Measurements from ENCODE around the gene CEP70.
"Not testable (repeated sequence)": the region's sequence is repeated elsewhere in the genome, so short reads cannot be mapped to it uniquely, and the experiment has no call there.

CEP70 gene

GRCh38 chr3:138550958-138551357 lies 43.1 kb downstream of the CEP70 start:
- not testable (repeated sequence) for H3K79me2 ChIP-seq (ENCODE audit: insufficient read depth, low read length); H3K27me3 ChIP-seq (ENCODE audit: insufficient read depth, low read length); H4K20me1 ChIP-seq (ENCODE audit: insufficient read depth, low read length); H3K27ac ChIP-seq (ENCODE audit: low read depth, low read length, poor library complexity, severe bottlenecking); H3K4me1 ChIP-seq (ENCODE audit: insufficient read depth, low read length, severe bottlenecking); H3K9me3 ChIP-seq (ENCODE audit: low read length); H3F3A ChIP-seq (ENCODE audit: insufficient read depth, low read length); H3K9me2 ChIP-seq (ENCODE audit: low read depth, low read length); H3K9ac ChIP-seq (ENCODE audit: low read length); H2AFZ ChIP-seq (ENCODE audit: low read length); H3K4me2 ChIP-seq (ENCODE audit: low read length); H3K4me3 ChIP-seq (ENCODE audit: low read depth, low read length, poor library complexity, severe bottlenecking)
- peaks cover 31% of the 10 kb centered on the region for H3K36me3 ChIP-seq (ENCODE audit: insufficient read depth, low read length)

DNA sequence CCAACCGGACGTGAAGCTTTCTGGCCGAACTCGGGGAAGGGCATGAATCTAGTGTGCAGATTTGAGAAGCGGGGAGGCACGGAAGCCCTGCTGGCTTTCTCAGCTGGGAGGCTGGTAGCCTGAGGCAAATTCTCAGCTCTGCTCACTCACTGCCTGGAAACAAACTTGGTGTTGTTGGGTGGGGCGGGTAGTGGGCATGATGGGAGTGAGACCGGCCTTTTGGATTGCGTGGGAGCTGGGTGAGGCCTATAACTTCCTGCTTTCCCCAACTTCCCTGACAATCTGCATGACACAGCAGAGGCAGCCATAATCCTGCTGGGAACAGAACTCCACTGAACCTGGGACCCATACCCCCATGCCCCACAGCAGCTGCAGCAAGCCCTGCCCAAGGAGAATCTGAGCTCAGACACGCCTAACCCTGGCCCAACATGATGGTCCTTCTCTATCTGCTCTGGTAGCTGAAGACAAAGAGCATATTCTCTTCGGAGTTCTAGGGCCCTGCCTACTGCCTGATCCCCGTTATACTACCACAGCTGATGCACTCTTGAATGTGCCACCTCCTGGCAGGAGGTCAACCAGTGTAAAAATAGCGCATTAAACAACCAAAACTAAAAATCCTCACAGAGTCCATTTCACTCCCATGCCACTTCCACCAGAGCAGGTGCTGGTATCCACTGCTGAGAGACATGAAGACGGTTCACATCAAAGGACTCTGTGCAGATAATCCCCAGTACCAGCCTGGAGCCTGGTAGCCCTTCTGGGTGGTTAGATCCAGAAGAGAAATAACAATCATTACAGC lies 44.7 kb downstream of the CEP70 start:
- peaks cover 6% of the 10 kb centered on the region; the same call in 1 of the 2 replicates for H3K9me3 ChIP-seq (ENCODE audit: low read length)
- no peaks in the 10 kb centered on the region for H3K9me2 ChIP-seq (ENCODE audit: low read depth, low read length)
- H3K36me3 ChIP-seq (ENCODE audit: insufficient read depth, low read length): peaks cover 32% of the 10 kb centered on the region
- H3K4me1 ChIP-seq (ENCODE audit: insufficient read depth, low read length, severe bottlenecking): no peaks in the 10 kb centered on the region
- H3K4me2 ChIP-seq (ENCODE audit: low read length): no peak overlapping the region
- no peaks in the 10 kb centered on the region for H3F3A ChIP-seq (ENCODE audit: insufficient read depth, low read length)
- no peaks in the 10 kb centered on the region for H4K20me1 ChIP-seq (ENCODE audit: insufficient read depth, low read length)
- no peak overlapping the region for H2AFZ ChIP-seq (ENCODE audit: low read length)
- H3K79me2 ChIP-seq (ENCODE audit: insufficient read depth, low read length): no peaks in the 10 kb centered on the region
- no peaks in the 10 kb centered on the region for H3K27me3 ChIP-seq (ENCODE audit: insufficient read depth, low read length)
- no peak overlapping the region for H3K4me3 ChIP-seq (ENCODE audit: low read depth, low read length, poor library complexity, severe bottlenecking)
- TF ChIP-seq EZH2 (IDR thresholded peaks at IDR 0.05; ENCODE audit: borderline replicate concordance, low read length) (no peak), CTCF (IDR thresholded peaks at IDR 0.05; ENCODE audit: low read length) (no peak)
- H3K27ac ChIP-seq (ENCODE audit: low read depth, low read length, poor library complexity, severe bottlenecking): no peak overlapping the region
- no peak overlapping the region for H3K9ac ChIP-seq (ENCODE audit: low read length)

DNA sequence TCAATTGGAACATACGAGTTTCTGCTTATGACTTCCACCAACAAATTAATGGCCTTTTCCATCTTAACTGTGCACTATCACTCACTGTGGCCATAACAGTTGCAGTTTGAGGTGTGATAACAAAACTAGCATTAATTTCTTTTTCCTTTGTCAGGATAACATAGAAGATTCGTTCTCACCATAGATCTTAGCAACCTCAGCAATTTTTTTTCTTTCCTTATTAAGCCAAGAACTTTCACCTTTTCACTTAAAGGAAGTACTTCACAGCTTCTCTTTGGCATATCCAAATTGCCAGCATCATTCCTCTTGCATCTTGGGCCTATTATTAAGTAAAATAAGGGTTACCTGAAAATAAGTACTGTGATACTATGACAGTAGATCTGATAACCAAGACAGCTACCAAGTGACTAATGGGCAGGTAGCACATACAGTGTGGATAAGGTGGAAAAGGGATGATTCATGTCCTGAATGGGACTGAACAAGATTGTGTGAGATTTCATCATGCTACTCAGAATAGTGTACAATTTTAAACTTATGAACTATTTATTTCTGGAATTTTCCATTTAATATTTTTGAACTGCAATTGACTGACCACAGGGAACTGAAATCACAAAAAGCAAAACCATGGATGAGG lies 46.6 kb downstream of the CEP70 start:
- no peak overlapping the region for H3K9ac ChIP-seq (ENCODE audit: low read length)
- H3K9me3 ChIP-seq (ENCODE audit: low read length): peaks cover 15% of the 10 kb centered on the region
- no peaks in the 10 kb centered on the region for H3K9me2 ChIP-seq (ENCODE audit: low read depth, low read length)
- no peaks in the 10 kb centered on the region for H3K79me2 ChIP-seq (ENCODE audit: insufficient read depth, low read length)
- no peak overlapping the region for H2AFZ ChIP-seq (ENCODE audit: low read length)
- H3F3A ChIP-seq (ENCODE audit: insufficient read depth, low read length): no peaks in the 10 kb centered on the region
- H3K27ac ChIP-seq (ENCODE audit: low read depth, low read length, poor library complexity, severe bottlenecking): no peak overlapping the region
- H4K20me1 ChIP-seq (ENCODE audit: insufficient read depth, low read length): no peaks in the 10 kb centered on the region
- H3K4me1 ChIP-seq (ENCODE audit: insufficient read depth, low read length, severe bottlenecking): no peaks in the 10 kb centered on the region
- H3K27me3 ChIP-seq (ENCODE audit: insufficient read depth, low read length): no peaks in the 10 kb centered on the region
- H3K36me3 ChIP-seq (ENCODE audit: insufficient read depth, low read length): peaks cover 50% of the 10 kb centered on the region
- TF ChIP-seq EZH2 (IDR thresholded peaks at IDR 0.05; ENCODE audit: borderline replicate concordance, low read length) (no peak), CTCF (IDR thresholded peaks at IDR 0.05; ENCODE audit: low read length) (no peak)
- H3K4me2 ChIP-seq (ENCODE audit: low read length): no peak overlapping the region
- H3K4me3 ChIP-seq (ENCODE audit: low read depth, low read length, poor library complexity, severe bottlenecking): no peak overlapping the region

Measured in OCI-LY1 (cell line).